ENCODE results near the gene MCTS1.
A peak's percentile ranks its signal among the peaks of the same experiment; 100 is the strongest.
"Not testable (repeated sequence)": the region's sequence is repeated elsewhere in the genome, so short reads cannot be mapped to it uniquely, and the experiment has no call there.

MCTS1 gene, protein sequence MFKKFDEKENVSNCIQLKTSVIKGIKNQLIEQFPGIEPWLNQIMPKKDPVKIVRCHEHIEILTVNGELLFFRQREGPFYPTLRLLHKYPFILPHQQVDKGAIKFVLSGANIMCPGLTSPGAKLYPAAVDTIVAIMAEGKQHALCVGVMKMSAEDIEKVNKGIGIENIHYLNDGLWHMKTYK

GRCh38 chrX:120603707-120604360 is at the start of gene MCTS1:
TSS of gene MCTS1 (plus strand) at chrX:120604101. CDS start at chrX:120604237, 136 bp downstream.
- Mint-ChIP-seq H3K36me3 (peaks cover 5% of the 10 kb centered on the region), H3K4me1 (no peaks in the 10 kb centered on the region), H3K27me3 (no peaks in the 10 kb centered on the region), H3K9me3 (no peaks in the 10 kb centered on the region), H3K4me3 (peak within 1 kb of the TSS; percentile 95), H3K27ac (peak within 1 kb of the TSS; percentile 99)
- ATAC-seq, result peak; percentile 94

DNA sequence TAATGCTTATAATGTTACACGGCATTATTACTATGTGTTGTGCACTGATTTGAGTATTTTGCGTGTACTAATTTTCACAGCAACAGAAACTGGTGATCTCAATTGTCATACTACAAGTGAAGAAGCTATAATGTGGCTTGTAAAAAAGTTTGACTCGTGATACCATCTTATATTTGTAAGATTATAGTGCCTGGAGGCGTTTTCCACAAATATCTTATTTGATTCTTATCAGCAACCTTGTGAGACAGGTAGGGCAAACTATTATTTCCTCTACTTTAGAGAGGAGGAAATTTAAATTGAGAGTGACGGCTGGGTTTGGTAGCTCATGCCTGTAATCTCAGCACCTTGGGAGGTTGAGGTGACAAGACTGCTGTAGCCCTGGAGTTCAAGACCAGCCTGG is 47.6 kb upstream of the MCTS1 start:
- Mint-ChIP-seq H3K4me1 (no peaks in the 10 kb centered on the region), H3K36me3 (no peaks in the 10 kb centered on the region), H3K27ac (no peak overlapping the region), H3K27me3 (no peaks in the 10 kb centered on the region), H3K4me3 (no peak overlapping the region), H3K9me3 (no peaks in the 10 kb centered on the region)
- no peak for ATAC-seq

- H3K4me1 Mint-ChIP-seq, result peaks cover 13% of the 10 kb centered on the region
- no peaks in the 10 kb centered on the region for H3K27me3 Mint-ChIP-seq
- peak overlapping the region; percentile 98 for H3K27ac Mint-ChIP-seq
- no peaks in the 10 kb centered on the region for H3K9me3 Mint-ChIP-seq
- no peaks in the 10 kb centered on the region for H3K36me3 Mint-ChIP-seq
- H3K4me3 Mint-ChIP-seq, result peak overlapping the region; percentile 100
- ATAC-seq, result no peak
These were observed 44.1 kb upstream of the MCTS1 start for GRCh38 chrX:120559804-120560203.

DNA sequence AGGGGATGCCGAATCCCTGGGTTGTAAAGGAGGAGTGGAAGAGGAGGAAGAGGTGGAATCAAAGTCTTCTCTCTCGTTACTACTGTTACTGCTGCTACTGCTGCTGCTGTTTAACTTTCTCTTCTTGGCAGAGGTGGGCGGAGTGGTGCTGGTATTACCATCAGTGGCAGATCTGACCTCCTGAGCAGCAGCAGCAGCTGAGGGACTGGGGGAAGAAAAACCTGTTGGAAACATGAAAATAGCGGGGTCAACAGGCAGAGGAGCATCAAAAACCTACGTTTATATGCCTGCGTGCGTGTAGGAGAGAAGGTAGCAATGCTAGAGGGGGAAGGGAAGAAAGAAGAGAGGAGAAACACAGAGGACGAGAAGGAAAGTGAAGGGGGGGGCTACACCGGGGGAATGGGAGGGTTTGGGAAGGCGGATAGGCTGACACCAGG is 43.5 kb upstream of the MCTS1 start:
- peak; percentile 75 for ATAC-seq
- no peaks in the 10 kb centered on the region for H3K27me3 Mint-ChIP-seq

GRCh38 chrX:120560842-120561633 is 42.9 kb upstream of the MCTS1 start, which contains the start of gene CUL4B:
TSS of gene CUL4B (minus strand) at chrX:120560962. CDS start at chrX:120560638, 324 bp downstream.
- H3K9me3 Mint-ChIP-seq, result no peaks in the 10 kb centered on the region
- peak; percentile 97 for ATAC-seq
- no peaks in the 10 kb centered on the region for H3K36me3 Mint-ChIP-seq
- H3K4me3 Mint-ChIP-seq, result peak within 1 kb of the TSS; percentile 100
- H3K27me3 Mint-ChIP-seq, result no peaks in the 10 kb centered on the region
- H3K27ac Mint-ChIP-seq, result peak within 1 kb of the TSS; percentile 98
- H3K4me1 Mint-ChIP-seq, result peaks cover 13% of the 10 kb centered on the region

More for the DNA sequence above, 43.5 kb upstream of the MCTS1 start:
- Mint-ChIP-seq H3K27ac (peak overlapping the region; percentile 98), H3K9me3 (no peaks in the 10 kb centered on the region), H3K4me1 (peaks cover 13% of the 10 kb centered on the region), H3K36me3 (no peaks in the 10 kb centered on the region), H3K4me3 (peak overlapping the region; percentile 100)

GRCh38 chrX:120561634-120562568 is 42.0 kb upstream of the MCTS1 start:
- no peaks in the 10 kb centered on the region for H3K9me3 Mint-ChIP-seq
- peaks cover 13% of the 10 kb centered on the region for H3K4me1 Mint-ChIP-seq
- H3K27me3 Mint-ChIP-seq, result no peaks in the 10 kb centered on the region
- H3K27ac Mint-ChIP-seq, result peak overlapping the region; percentile 98
- ATAC-seq, result no peak
- peak overlapping the region; percentile 100 for H3K4me3 Mint-ChIP-seq
- no peaks in the 10 kb centered on the region for H3K36me3 Mint-ChIP-seq

DNA sequence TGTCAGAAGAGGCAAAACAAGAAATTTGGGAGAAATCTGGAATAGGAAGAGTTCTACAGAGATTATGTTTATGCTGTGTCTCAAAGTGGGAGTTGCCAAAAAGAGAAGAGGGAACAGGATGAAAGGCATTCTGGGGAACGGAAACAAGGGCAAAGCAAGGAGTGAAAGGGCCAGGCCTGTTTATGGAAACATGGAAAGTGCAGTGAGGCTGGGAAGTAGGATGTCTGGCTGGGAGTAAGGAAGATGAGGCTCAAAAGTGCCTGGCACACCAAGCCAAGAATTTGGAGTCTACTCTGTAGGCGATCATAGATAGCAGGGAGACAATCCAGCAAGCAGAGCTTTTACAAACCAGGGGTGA is 41.4 kb upstream of the MCTS1 start:
- Mint-ChIP-seq H3K27ac (peak overlapping the region; percentile 98), H3K27me3 (no peaks in the 10 kb centered on the region), H3K9me3 (no peaks in the 10 kb centered on the region), H3K4me3 (no peak overlapping the region), H3K36me3 (no peaks in the 10 kb centered on the region), H3K4me1 (peaks cover 13% of the 10 kb centered on the region)
- ATAC-seq, result no peak

DNA sequence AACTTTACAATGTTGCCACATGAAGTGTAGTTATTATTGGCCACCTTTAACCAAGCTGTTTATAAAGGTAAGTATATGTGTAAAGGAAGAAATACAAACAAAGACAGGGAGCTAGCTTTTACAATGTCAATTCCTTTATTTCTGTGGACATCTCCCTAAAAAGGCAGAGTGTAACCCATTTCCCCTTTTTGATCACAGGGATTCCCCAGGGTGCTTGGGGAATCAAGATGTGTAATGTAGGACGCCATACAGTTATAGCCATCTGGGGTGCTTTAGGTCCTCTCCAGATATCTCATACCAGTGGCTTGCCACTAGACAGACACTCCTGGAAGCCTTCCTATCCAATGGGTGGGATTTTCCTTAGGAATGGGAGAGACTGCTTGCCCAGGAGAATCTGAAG is 39.0 kb upstream of the MCTS1 start:
- Mint-ChIP-seq H3K27ac (no peak overlapping the region), H3K27me3 (no peaks in the 10 kb centered on the region), H3K9me3 (no peaks in the 10 kb centered on the region), H3K36me3 (no peaks in the 10 kb centered on the region), H3K4me1 (peaks cover 13% of the 10 kb centered on the region), H3K4me3 (no peak overlapping the region)
- ATAC-seq, result no peak

DNA sequence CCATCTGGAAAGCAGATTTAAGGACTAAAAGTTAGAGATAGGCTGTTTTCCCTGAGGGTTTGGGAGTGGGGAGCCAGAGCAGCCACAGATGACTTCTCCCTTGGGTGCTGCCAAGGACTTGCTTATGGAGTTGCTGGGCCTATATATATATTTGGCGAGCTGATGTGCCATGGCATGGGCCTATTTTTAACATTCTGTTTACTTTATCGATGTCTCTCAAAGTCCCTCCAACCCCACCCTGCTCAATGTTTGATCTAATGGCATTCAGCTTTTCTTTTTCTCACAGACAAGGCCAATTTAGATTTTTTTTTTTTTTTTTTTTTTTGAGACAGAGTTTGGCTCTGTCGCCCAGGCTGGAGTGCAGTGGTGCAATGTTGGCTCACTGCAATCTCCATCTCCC is 37.1 kb upstream of the MCTS1 start:
- Mint-ChIP-seq H3K36me3 (no peaks in the 10 kb centered on the region), H3K27ac (no peak overlapping the region), H3K9me3 (no peaks in the 10 kb centered on the region), H3K27me3 (no peaks in the 10 kb centered on the region), H3K4me1 (peaks cover 10% of the 10 kb centered on the region), H3K4me3 (no peak overlapping the region)
- no peak for ATAC-seq

GRCh38 chrX:120568035-120568434 is 35.9 kb upstream of the MCTS1 start:
- Mint-ChIP-seq H3K36me3 (no peaks in the 10 kb centered on the region), H3K4me3 (no peak overlapping the region), H3K27me3 (no peaks in the 10 kb centered on the region), H3K27ac (no peak overlapping the region), H3K9me3 (no peaks in the 10 kb centered on the region), H3K4me1 (no peaks in the 10 kb centered on the region)
- no peak for ATAC-seq

DNA sequence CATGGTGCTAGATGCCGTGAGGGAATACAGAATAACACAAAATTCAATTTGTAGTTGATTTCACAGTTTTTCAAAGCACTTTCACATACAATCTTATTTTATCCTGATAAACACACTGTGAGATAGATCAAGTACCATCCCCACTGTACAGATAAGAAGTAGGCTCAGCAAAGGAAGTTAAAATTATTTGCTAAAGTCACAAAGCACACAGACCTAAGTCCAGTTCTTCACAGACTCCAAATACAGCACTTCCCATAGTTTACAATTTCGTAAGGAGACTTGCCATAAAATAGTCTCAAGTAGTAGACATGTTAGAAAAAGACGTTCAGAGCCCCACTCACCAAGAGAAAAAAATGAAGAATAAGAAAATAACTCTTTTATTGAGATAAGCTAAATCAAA is 35.3 kb upstream of the MCTS1 start:
- Mint-ChIP-seq H3K27ac (no peak overlapping the region), H3K9me3 (no peaks in the 10 kb centered on the region), H3K4me3 (no peak overlapping the region), H3K36me3 (no peaks in the 10 kb centered on the region), H3K4me1 (no peaks in the 10 kb centered on the region), H3K27me3 (no peaks in the 10 kb centered on the region)
- ATAC-seq, result no peak

DNA sequence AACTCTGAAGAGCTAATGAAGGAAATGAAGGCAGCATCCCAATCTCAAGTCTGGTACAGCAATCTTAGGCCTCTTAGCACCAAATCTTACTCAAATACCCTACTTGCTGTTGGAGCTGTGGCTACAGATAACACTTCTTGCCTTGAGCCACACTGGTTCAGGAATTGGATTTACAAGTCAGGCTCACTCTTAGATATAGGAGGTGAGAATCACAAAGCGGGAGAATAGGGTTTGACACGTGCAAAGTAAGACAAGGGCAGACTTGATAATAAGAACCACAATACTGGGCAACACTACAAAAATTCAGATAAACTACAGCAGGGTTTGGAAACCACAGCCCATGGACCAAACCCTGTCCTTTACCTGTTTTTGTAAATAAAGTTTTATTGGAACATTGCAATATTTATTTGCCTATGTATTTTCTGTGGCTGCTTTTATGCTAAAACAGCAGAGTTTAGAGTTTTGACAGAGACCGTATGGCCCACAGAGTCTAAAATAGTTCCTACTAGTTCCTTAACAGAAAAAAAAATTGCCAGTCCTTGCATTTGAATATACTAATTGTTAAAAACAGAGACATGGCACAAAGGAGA is 33.8 kb upstream of the MCTS1 start:
- no peaks in the 10 kb centered on the region for H3K9me3 Mint-ChIP-seq
- no peak overlapping the region for H3K4me3 Mint-ChIP-seq
- H3K27me3 Mint-ChIP-seq, result no peaks in the 10 kb centered on the region
- no peaks in the 10 kb centered on the region for H3K36me3 Mint-ChIP-seq
- no peak for ATAC-seq
- no peak overlapping the region for H3K27ac Mint-ChIP-seq
- H3K4me1 Mint-ChIP-seq, result no peaks in the 10 kb centered on the region

- not testable (repeated sequence) for H3K4me1 Mint-ChIP-seq, H3K36me3 Mint-ChIP-seq, H3K9me3 Mint-ChIP-seq, ATAC-seq, H3K27me3 Mint-ChIP-seq, H3K27ac Mint-ChIP-seq, H3K4me3 Mint-ChIP-seq
These were observed 30.1 kb upstream of the MCTS1 start for GRCh38 chrX:120573806-120574205.

GRCh38 chrX:120575379-120576114 is 28.4 kb upstream of the MCTS1 start:
- H3K27me3 Mint-ChIP-seq, result no peaks in the 10 kb centered on the region
- H3K27ac Mint-ChIP-seq, result no peak overlapping the region
- H3K4me1 Mint-ChIP-seq, result no peaks in the 10 kb centered on the region
- no peaks in the 10 kb centered on the region for H3K36me3 Mint-ChIP-seq
- ATAC-seq, result no peak
- no peak overlapping the region for H3K4me3 Mint-ChIP-seq
- no peaks in the 10 kb centered on the region for H3K9me3 Mint-ChIP-seq
